SK-N-SH (cell line): Measurements from ENCODE around the gene SMIM21.

Source experiments
- EP300 ChIP-seq, 2 experiments: IDR thresholded peaks; 2 replicates each; pipeline versions ENCODE4 v1.4.0 to v1.6.1; 2012; ENCODE audit warnings: borderline replicate concordance in 1 of 2, low read depth in 1 of 2, low read length in 1 of 2
- EZH2phosphoT487 ChIP-seq: fragments of 200-600 bp; sonication (generic); IDR thresholded peaks from 2 replicates; pipeline ENCODE4 v1.6.1; 2017; ENCODE audit warnings: low read depth, mixed run types, mild to moderate bottlenecking, antibody characterized with exemption, moderate library complexity, borderline replicate concordance
- JUND ChIP-seq: IDR thresholded peaks from 2 replicates; pipeline ENCODE4 v1.4.0; 2012
- MXI1 ChIP-seq: IDR thresholded peaks from 2 replicates; pipeline ENCODE4 v1.6.1; 2012; ENCODE audit warnings: mild to moderate bottlenecking, low read depth, low read length, improper control_type of control experiment
- POLR2AphosphoS5 ChIP-seq: IDR thresholded peaks from 2 replicates; pipeline ENCODE4 v1.6.1; 2012; ENCODE audit warnings: low read depth, low read length
- RAD21 ChIP-seq: IDR thresholded peaks from 2 replicates; pipeline ENCODE4 v1.6.1; 2012; ENCODE audit warnings: mild to moderate bottlenecking, low read length
- RCOR1 ChIP-seq: fragments of 150-350 bp; IDR thresholded peaks from 2 replicates; pipeline ENCODE4 v1.6.1; 2017; ENCODE audit warnings: antibody characterized with exemption, low read length
- RFX5 ChIP-seq: IDR thresholded peaks from 2 replicates; pipeline ENCODE4 v1.6.1; 2012; ENCODE audit warnings: mild to moderate bottlenecking, improper control_type of control experiment, low read length
- RXRA ChIP-seq: IDR thresholded peaks from 2 replicates; pipeline ENCODE4 v1.4.0; 2012; ENCODE audit warnings: low read depth, mild to moderate bottlenecking, borderline replicate concordance
- SIN3A ChIP-seq: IDR thresholded peaks from 2 replicates; pipeline ENCODE4 v1.6.1; 2012; ENCODE audit warnings: low read depth, mild to moderate bottlenecking, low read length, moderate library complexity, borderline replicate concordance
- TAF1 ChIP-seq: IDR thresholded peaks from 2 replicates; pipeline ENCODE4 v1.6.1; 2012; ENCODE audit warnings: low read depth, mild to moderate bottlenecking, low read length, moderate library complexity, borderline replicate concordance
- TF ChIP-seq, protein P1 (sequence below): IDR thresholded peaks from 2 replicates; pipeline ENCODE4; 2012
- TF ChIP-seq, protein P2 (sequence below): fragments of 200-600 bp; sonication (generic); IDR thresholded peaks from 2 replicates; pipeline ENCODE4 v1.6.1; 2017; ENCODE audit warnings: antibody characterized with exemption, mild to moderate bottlenecking, moderate library complexity

DNA sequence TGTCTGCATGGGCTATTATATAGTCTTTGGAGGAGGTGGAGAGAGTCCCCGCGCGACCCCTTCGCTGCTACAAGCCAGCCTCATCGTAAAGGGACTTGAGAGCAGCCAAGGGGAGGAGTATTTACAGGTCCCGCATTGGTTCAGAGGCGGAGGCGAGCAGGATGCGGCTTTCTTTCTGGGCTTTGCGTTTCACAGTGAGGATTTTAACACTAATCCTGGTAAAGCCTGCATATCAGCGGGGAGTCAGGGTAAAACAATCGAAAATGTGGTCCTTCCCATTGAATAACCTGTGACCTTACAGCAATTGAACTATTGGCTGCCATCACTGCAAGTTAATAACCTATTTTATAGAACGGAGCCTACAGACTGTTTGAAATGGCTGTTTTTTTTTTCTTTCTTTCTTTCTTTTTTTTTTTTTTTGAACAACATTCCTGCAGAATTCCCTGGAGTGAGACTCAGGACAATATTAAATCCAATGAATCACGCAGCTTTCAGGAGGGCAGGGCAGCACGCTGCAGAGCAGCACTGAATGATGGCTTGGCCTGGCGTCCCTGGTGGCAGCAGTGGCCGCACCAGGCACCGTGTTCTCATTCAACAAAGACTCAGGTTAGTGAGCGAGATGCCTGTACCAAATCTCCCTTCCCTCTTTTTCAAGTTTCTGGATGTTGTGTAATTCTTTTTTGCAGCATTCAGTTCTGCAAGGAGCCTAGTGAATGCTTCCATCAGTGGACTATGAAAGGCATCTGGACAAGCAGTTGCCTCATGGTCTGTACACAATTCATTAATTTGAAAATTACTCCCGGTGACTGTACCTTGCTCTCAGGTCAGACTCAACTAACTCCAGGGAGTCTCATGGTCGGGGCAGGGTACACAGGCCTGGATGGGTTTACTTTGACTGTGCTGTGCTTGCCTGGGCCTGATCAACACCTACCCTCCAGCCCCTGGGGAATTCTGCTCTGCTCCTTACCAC lies 19.8 kb downstream of the SMIM21 start:
- TF ChIP-seq RAD21 (no peak), POLR2AphosphoS5 (no peak), EZH2phosphoT487 (no peak), RCOR1 (no peak), RXRA (no peak), SIN3A (no peak), RFX5 (no peak), TAF1 (no peak), JUND (no peak), EP300 (IDR thresholded peaks at IDR 0.05; ENCODE audit: borderline replicate concordance in 1 of 2, low read depth in 1 of 2, low read length in 1 of 2) (no peak), MXI1 (no peak)
- TF ChIP-seq, protein P1, sequence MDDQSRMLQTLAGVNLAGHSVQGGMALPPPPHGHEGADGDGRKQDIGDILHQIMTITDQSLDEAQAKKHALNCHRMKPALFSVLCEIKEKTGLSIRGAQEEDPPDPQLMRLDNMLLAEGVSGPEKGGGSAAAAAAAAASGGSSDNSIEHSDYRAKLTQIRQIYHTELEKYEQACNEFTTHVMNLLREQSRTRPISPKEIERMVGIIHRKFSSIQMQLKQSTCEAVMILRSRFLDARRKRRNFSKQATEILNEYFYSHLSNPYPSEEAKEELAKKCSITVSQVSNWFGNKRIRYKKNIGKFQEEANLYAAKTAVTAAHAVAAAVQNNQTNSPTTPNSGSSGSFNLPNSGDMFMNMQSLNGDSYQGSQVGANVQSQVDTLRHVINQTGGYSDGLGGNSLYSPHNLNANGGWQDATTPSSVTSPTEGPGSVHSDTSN = no peak
- TF ChIP-seq, protein P2, sequence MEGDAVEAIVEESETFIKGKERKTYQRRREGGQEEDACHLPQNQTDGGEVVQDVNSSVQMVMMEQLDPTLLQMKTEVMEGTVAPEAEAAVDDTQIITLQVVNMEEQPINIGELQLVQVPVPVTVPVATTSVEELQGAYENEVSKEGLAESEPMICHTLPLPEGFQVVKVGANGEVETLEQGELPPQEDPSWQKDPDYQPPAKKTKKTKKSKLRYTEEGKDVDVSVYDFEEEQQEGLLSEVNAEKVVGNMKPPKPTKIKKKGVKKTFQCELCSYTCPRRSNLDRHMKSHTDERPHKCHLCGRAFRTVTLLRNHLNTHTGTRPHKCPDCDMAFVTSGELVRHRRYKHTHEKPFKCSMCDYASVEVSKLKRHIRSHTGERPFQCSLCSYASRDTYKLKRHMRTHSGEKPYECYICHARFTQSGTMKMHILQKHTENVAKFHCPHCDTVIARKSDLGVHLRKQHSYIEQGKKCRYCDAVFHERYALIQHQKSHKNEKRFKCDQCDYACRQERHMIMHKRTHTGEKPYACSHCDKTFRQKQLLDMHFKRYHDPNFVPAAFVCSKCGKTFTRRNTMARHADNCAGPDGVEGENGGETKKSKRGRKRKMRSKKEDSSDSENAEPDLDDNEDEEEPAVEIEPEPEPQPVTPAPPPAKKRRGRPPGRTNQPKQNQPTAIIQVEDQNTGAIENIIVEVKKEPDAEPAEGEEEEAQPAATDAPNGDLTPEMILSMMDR = no peak
